Muscle layer of colon (tissue), 2 donors: ENCODE measurements around the gene MMP7.
A peak's percentile ranks its signal among the peaks of the same experiment; 100 is the strongest.
"Not testable (repeated sequence)": the region's sequence is repeated elsewhere in the genome, so short reads cannot be mapped to it uniquely, and the experiment has no call there.

Source experiments
- H3K27ac ChIP-seq: one replicate; pipeline ENCODE4 v1.7.0; 2013; ENCODE audit warnings: low read depth, mild to moderate bottlenecking, low read length, moderate library complexity
- H3K27me3 ChIP-seq, 2 donors: one replicate each; pipeline ENCODE4 v1.7.0; 2013; ENCODE audit warnings: low read length in 2 of 2, mild to moderate bottlenecking in 2 of 2; ENCODE audit not compliant: insufficient read depth in 2 of 2, control insufficient read depth in 1 of 2
- H3K36me3 ChIP-seq: one replicate; pipeline ENCODE4 v1.7.0; 2013; ENCODE audit warnings: mild to moderate bottlenecking, low read length; ENCODE audit not compliant: insufficient read depth
- H3K4me1 ChIP-seq: one replicate; pipeline ENCODE4 v1.7.0; 2013; ENCODE audit warnings: mild to moderate bottlenecking, low read length; ENCODE audit not compliant: insufficient read depth
- H3K4me3 ChIP-seq, 2 donors: one replicate each; pipeline ENCODE4 v1.7.0; 2013; ENCODE audit warnings: low read length in 2 of 2, low read depth in 1 of 2, mild to moderate bottlenecking in 1 of 2, moderate library complexity in 1 of 2
- H3K9ac ChIP-seq: one replicate; pipeline ENCODE4 v1.7.0; 2013; ENCODE audit warnings: low read length
- H3K9me3 ChIP-seq: one replicate; pipeline ENCODE4 v1.7.0; 2013; ENCODE audit warnings: mild to moderate bottlenecking, low read length
- donor health status: abdominal sarcoma.
- donor health status: Adenocarcinoma of cecum.

MMP7 gene

GRCh38 chr11:102516179-102516578 lies 14.4 kb downstream of the MMP7 start:
- H3K9ac ChIP-seq: no peak overlapping the region
- H3K27ac ChIP-seq: no peak overlapping the region
- no peak overlapping the region for H3K4me3 ChIP-seq
- H3K27me3 ChIP-seq: no peaks in the 10 kb centered on the region
- peaks cover 22% of the 10 kb centered on the region for H3K4me1 ChIP-seq
- no peaks in the 10 kb centered on the region for H3K36me3 ChIP-seq
- H3K9me3 ChIP-seq: no peaks in the 10 kb centered on the region

DNA sequence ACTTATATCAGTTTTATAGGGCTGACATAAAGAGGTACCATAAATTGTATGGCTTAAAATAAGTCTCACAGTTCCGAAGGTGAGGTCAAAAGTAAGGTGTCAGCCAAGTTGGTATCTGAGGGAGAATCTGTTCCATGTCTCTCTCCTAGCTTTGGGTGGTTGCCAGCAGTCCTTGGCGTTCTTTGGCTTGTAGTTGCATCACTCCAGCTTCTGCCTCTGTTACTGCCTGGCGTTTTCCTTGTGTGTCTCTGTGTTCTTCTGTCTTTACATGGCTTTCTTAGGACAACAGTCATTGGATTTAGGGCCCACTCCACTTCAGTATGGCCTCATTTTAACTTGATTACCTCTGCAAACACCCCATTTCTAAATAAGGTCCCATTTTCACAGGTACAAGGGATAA lies 16.7 kb downstream of the MMP7 start:
- Histone ChIP-seq H3K4me3 (no peak overlapping the region), H3K36me3 (no peaks in the 10 kb centered on the region), H3K27me3 (no peaks in the 10 kb centered on the region), H3K9ac (no peak overlapping the region), H3K27ac (peak overlapping the region; percentile 16), H3K9me3 (no peaks in the 10 kb centered on the region), H3K4me1 (peaks cover 30% of the 10 kb centered on the region)

GRCh38 chr11:102510439-102511135 lies 20.0 kb downstream of the MMP7 start:
- no peaks in the 10 kb centered on the region for H3K9me3 ChIP-seq
- H3K9ac ChIP-seq: no peak overlapping the region
- no peak overlapping the region for H3K4me3 ChIP-seq
- no peaks in the 10 kb centered on the region for H3K36me3 ChIP-seq
- peaks cover 33% of the 10 kb centered on the region for H3K4me1 ChIP-seq
- no peak overlapping the region for H3K27ac ChIP-seq
- H3K27me3 ChIP-seq: no peaks in the 10 kb centered on the region

GRCh38 chr11:102502831-102503230 lies 27.7 kb downstream of the MMP7 start:
- not testable (repeated sequence) for H3K27ac ChIP-seq, H3K4me3 ChIP-seq, H3K36me3 ChIP-seq, H3K27me3 ChIP-seq, H3K9me3 ChIP-seq, H3K9ac ChIP-seq
- peaks cover 15% of the 10 kb centered on the region for H3K4me1 ChIP-seq

DNA sequence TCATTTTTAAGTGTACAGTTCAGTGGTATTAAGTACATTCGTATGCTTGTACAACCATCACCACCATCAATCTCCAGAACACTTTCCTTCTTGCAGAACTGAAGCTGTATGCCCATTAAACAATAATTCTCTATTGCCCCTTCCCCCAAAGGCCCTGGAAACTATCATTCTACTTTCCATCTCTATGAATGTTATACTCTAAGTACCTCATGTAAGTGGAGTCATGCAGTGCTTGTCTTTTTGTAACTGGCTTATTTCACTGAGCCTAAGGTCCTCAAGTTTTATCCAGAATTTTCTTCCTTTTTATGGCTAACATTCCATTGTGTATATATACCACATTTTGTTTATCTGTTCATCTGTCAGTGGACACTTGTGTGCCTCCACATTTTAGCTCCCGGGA lies 29.7 kb downstream of the MMP7 start:
- Histone ChIP-seq H3K27ac (peak overlapping the region; percentile 45), H3K4me1 (peaks cover 15% of the 10 kb centered on the region), H3K4me3 (no peak overlapping the region), H3K9me3 (no peaks in the 10 kb centered on the region), H3K27me3 (no peaks in the 10 kb centered on the region), H3K9ac (no peak overlapping the region), H3K36me3 (no peaks in the 10 kb centered on the region)

- Histone ChIP-seq H3K27me3 (no peaks in the 10 kb centered on the region), H3K9me3 (no peaks in the 10 kb centered on the region), H3K9ac (no peak overlapping the region), H3K4me3 (no peak overlapping the region), H3K27ac (peak overlapping the region; percentile 48), H3K36me3 (no peaks in the 10 kb centered on the region), H3K4me1 (peaks cover 19% of the 10 kb centered on the region)
Measured at GRCh38 chr11:102499931-102500330, 30.6 kb downstream of the MMP7 start.

- Histone ChIP-seq H3K4me1 (peaks cover 19% of the 10 kb centered on the region), H3K9me3 (no peaks in the 10 kb centered on the region), H3K27ac (no peak overlapping the region), H3K27me3 (no peaks in the 10 kb centered on the region), H3K4me3 (no peak overlapping the region), H3K36me3 (no peaks in the 10 kb centered on the region), H3K9ac (no peak overlapping the region)
Measured at GRCh38 chr11:102499151-102499550, 31.4 kb downstream of the MMP7 start.

DNA sequence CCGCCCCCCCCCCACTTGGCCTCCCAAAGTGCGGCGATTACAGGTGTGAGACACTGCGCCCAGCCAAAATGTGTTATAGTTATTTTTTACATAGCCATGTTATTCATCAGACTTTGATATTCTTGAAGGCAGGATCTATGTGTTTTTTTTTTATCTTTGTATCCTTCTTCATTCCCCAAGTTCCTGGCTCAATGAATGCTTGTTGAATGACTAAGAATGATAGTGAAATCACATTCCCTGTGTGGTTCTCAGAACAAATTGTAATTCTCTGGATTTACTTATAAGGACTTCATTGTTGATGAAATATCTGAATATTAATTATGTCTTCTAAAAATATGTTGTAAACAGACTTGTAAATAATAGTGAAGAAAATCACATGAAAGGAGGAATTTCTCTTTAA lies 33.5 kb downstream of the MMP7 start:
- H3K4me1 ChIP-seq: peaks cover 19% of the 10 kb centered on the region
- no peaks in the 10 kb centered on the region for H3K27me3 ChIP-seq
- H3K9ac ChIP-seq: no peak overlapping the region
- H3K36me3 ChIP-seq: no peaks in the 10 kb centered on the region
- H3K4me3 ChIP-seq: no peak overlapping the region
- H3K27ac ChIP-seq: no peak overlapping the region
- H3K9me3 ChIP-seq: no peaks in the 10 kb centered on the region

GRCh38 chr11:102495161-102496042 lies 35.1 kb downstream of the MMP7 start:
- H3K36me3 ChIP-seq: no peaks in the 10 kb centered on the region
- peak overlapping the region; percentile 23 for H3K27ac ChIP-seq
- H3K27me3 ChIP-seq: no peaks in the 10 kb centered on the region
- H3K4me3 ChIP-seq: no peak overlapping the region
- no peaks in the 10 kb centered on the region for H3K9me3 ChIP-seq
- H3K9ac ChIP-seq: no peak overlapping the region
- peaks cover 10% of the 10 kb centered on the region for H3K4me1 ChIP-seq

DNA sequence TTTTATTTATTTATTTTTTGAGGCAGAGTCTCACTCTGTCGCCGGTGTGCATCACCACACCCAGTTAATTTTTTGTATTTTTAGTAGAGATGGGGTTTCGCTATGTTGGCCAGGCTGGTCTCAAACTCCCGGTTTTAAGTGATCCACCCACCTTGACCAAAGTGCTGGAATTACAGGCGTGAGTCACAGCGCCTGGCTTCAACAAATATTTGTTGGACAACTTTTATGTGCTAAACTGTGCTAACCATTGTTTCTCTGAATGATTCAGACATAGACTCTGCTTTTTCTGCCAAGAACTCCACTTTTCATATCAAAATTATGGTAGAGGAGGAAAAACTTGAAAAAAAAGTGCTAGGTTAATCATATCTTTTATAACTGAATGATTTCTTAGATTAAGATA lies 36.3 kb downstream of the MMP7 start:
- peaks cover 10% of the 10 kb centered on the region for H3K4me1 ChIP-seq
- no peak overlapping the region for H3K9ac ChIP-seq
- no peak overlapping the region for H3K4me3 ChIP-seq
- H3K9me3 ChIP-seq: no peaks in the 10 kb centered on the region
- H3K36me3 ChIP-seq: no peaks in the 10 kb centered on the region
- H3K27me3 ChIP-seq: no peaks in the 10 kb centered on the region
- no peak overlapping the region for H3K27ac ChIP-seq

- no peak overlapping the region for H3K4me3 ChIP-seq
- H3K4me1 ChIP-seq: peaks cover 4% of the 10 kb centered on the region
- no peak overlapping the region for H3K27ac ChIP-seq
- no peak overlapping the region for H3K9ac ChIP-seq
- H3K27me3 ChIP-seq: no peaks in the 10 kb centered on the region
- H3K9me3 ChIP-seq: no peaks in the 10 kb centered on the region
- H3K36me3 ChIP-seq: no peaks in the 10 kb centered on the region
Measured at GRCh38 chr11:102493524-102493923, 37.0 kb downstream of the MMP7 start.
